GM12875 (cell line): ENCODE results near the gene STK10.
"Not testable (repeated sequence)": the region's sequence is repeated elsewhere in the genome, so short reads cannot be mapped to it uniquely, and the experiment has no call there.

Source experiments
- H3K4me3 ChIP-seq: one replicate; pipeline ENCODE4 v1.5.1; 2011; ENCODE audit warnings: low read depth, low read length, control low read depth
- TF ChIP-seq, protein P1 (sequence below): IDR thresholded peaks from 2 replicates; pipeline ENCODE4 v1.5.1; 2011; ENCODE audit warnings: low read depth, mild to moderate bottlenecking, control low read depth, inconsistent platforms, low read length, moderate library complexity, borderline replicate concordance; ENCODE audit not compliant: insufficient read depth

STK10 gene

DNA sequence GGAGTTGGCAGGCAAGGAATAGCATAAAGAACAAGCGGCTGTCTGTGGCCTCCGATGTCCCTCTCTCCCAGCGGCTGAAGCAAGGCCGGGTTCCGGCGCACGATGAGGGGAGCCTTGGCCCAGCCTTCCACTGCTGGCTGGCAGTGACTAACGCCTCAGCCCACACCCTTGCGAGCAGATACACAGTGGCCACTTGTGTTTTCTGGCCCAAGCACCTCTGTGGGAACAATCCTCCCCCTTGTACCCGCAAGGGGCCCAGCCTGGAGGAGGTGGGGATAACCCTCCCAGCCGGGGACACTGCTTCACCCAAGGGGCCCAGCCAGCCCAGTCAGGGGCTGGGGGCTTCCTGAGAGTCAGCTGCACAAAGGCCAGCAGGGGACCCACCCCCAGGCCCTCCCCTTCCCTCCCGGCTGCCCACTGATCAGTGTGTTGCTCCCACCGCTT is 23.2 kb downstream of the STK10 start:
- H3K4me3 ChIP-seq: no peak overlapping the region
- TF ChIP-seq, protein P1, sequence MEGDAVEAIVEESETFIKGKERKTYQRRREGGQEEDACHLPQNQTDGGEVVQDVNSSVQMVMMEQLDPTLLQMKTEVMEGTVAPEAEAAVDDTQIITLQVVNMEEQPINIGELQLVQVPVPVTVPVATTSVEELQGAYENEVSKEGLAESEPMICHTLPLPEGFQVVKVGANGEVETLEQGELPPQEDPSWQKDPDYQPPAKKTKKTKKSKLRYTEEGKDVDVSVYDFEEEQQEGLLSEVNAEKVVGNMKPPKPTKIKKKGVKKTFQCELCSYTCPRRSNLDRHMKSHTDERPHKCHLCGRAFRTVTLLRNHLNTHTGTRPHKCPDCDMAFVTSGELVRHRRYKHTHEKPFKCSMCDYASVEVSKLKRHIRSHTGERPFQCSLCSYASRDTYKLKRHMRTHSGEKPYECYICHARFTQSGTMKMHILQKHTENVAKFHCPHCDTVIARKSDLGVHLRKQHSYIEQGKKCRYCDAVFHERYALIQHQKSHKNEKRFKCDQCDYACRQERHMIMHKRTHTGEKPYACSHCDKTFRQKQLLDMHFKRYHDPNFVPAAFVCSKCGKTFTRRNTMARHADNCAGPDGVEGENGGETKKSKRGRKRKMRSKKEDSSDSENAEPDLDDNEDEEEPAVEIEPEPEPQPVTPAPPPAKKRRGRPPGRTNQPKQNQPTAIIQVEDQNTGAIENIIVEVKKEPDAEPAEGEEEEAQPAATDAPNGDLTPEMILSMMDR: no peak

DNA sequence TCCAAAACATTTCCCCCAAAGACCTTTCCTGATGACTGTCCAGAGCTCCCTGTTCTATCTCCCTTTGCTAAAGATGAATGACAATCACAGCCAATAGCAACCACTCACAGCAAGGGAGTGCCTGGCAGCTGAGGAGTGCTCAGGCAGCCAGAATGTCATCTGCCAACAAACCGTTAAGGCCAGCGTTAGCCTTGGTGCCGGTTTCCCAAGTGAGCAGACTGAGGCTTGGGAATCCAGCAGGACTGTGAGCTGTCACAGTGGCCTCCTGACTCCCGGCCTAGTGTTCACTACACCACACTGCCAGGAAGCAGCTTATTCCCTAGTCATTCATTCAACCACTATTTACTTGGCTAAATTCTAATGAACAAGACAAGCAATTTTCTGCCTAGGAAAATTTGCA is 24.7 kb downstream of the STK10 start:
- TF ChIP-seq, protein P1: no peak
- H3K4me3 ChIP-seq: no peak overlapping the region

DNA sequence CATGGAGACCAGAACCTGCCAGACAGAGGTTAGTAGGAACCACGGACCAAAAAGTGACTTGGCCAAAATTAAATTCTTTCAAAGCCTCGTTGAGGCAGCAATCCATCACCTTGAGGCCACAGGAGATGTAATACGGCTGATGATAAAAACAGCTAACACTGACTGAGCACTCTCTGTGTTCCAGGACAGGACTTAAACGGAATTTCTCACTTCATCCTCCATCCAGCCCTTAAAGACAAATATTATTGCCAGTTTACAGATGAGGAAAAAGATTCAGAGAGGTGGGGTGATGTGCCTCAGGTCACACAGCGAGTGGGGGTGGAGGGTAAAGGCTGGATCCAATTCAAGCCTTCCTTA is 25.1 kb downstream of the STK10 start:
- TF ChIP-seq, protein P1: no peak
- no peak overlapping the region for H3K4me3 ChIP-seq

DNA sequence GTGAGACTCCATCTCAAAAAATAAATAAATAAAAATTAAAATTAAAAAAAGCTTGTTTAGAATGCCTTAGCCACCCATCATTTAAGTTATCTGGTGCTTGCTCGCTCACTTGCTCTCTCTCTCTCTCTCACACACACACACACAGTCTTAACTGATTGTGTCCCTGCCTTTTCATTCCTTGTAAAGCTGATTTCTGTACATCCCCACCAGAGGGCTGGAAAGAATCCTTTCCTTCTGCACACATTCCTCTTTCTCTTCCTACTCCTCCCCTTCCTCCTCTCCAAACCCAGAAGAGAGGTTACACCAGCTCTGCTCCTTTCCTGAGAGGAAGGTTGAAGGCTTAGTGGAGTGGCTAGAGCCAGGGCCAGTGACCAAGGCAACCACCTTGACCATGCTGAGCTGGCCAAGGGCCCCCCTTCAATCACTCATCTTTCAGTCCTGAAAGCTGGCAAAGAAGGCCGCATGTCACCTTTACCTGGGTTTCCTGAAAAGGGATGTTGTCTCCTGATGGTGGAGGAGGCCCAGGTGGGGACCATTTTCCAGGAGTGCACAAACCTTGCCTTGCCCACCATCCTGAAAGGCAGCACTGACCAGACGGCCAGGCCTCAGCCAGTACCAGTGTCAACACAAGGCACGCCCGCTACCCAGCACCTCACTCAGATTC is 25.6 kb downstream of the STK10 start:
- H3K4me3 ChIP-seq: no peak overlapping the region
- TF ChIP-seq, protein P1: no peak

DNA sequence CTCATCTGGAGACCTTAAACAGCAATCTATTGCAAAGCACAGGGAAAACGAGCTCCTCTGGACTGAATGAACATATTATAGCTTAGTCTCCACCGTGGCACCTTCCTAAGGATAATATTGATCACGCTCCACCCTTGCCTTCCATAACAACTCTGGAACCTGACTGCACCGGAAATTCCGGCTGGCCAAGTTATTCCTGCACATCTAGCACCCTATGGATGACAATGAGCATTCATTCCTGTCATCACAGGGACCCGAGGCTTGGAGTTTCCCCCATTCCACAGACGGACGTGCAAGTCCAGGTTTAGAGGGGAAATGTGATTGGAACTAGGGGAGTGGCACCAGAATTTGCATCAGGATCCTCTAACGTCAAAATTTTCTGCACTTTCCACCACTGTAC is 27.5 kb downstream of the STK10 start:
- no peak overlapping the region for H3K4me3 ChIP-seq
- TF ChIP-seq, protein P1: no peak

DNA sequence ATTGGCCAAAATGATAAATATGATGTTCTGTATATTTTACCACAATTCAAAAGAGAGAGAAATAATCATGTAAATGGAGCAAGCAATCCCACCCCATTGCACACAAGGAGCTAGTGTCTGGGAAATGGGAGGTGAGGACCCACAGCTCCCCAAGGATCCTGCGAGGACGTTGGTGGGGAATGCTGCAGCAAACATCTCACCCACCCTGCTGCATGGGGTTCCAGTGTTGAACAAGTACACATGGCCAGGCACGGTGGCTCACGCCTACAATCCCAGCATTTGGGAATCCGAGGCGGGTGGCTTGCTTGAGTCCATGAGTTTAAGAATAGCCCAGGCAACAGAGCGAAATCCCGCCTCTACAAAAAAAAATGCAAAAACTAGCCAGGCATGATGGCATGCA is 29.0 kb downstream of the STK10 start:
- TF ChIP-seq, protein P1: no peak
- H3K4me3 ChIP-seq: no peak overlapping the region

DNA sequence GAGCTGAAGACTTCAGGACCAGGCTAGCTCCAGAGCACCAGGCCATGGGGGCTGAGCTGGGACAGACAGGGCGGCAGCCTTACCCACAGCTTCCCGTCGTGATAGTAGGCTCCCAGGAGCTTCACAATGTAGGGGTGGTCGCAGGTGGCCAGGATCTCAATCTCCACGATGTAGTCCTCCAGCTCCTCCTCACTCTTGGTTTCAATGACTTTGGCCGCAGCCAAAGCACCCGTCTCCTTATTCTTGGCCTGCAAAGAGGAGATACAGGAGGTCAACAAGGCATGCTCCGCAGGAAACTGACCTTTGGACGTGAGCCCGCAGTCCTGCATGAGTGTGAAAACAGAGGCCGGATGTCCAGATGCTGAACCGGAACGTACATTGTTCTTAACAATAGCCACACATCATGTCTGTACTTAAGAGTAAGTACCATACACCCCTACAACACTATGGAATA is 31.5 kb downstream of the STK10 start:
- TF ChIP-seq, protein P1: no peak

DNA sequence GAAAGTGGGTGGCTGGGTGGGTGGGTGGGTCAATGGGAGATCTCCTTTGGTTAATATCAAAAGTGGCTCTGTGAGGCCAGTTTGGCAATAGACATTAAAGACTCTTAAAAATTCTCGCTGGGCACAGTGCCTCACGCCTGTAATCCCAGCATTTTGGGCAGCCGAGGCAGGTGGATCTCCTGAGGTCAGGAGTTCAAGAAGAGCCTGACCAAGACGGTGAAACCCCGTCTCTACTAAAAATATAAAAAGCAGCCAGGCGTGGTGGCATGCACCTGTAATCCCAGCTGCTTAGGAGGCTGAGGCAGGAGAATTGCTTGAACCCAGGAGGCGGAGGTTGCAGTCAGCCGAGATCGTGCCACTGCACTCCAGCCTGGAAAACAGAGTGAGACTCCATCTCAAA is 32.9 kb downstream of the STK10 start:
- not testable (repeated sequence) for H3K4me3 ChIP-seq

More for the DNA sequence above, 31.5 kb downstream of the STK10 start:
- no peak overlapping the region for H3K4me3 ChIP-seq
